A549 (cell line): ENCODE measurements around the gene SESN3. TPM values are rescaled to one million over a fixed set of nuclear protein-coding genes. Genes with fewer than 3 reads are reported as not detected.

Experiments used
- ATAC-seq, 2 experiments: fragments of 200-7000 bp in 1 of 2; fragments of >200 bp in 1 of 2; cut with Nextera tagmentation in 1 of 2; cut with Tn5 transposase in 1 of 2; 3 replicates each; pipeline versions ENCODE4 v1.8.0 to v1.9.1; 2018 to 2020; ENCODE audit warnings: mild to moderate bottlenecking in 1 of 2, moderate library complexity in 1 of 2
- CTCF ChIA-PET: fragments of 300-600 bp; sonication (Branson Sonifier 250); formaldehyde crosslinking; extraction: SDS; loops from one replicate; lab custom pipeline; 2021; ENCODE audit warnings: antibody characterized with exemption, inconsistent platforms; lab: Yijun Ruan, JAX
- POLR2A ChIA-PET: fragments of 350-600 bp; formaldehyde crosslinking; extraction: SDS; loops from one replicate; lab custom pipeline; 2021; ENCODE audit warnings: antibody characterized with exemption, inconsistent platforms; lab: Yijun Ruan, JAX
- DNase-seq, 2 experiments: peaks; one replicate each; pipeline versions ENCODE4 v3.0.0 to v3.0.0-alpha.2; 2011 to 2016; ENCODE audit warnings: low read depth in 1 of 2, low spot score in 1 of 2
- FAIRE-seq: peaks from 2 replicates; lab custom pipeline; 2011; peaks lifted over from hg19 to GRCh38; lab: Jason Lieb, UNC
- H3K27ac ChIP-seq, 2 experiments: fragments of >200 bp; sonication (Bioruptor Twin); formaldehyde crosslinking; 3 replicates each; pipeline ENCODE4 v1.5.1; 2016 to 2017
- H3K4me1 ChIP-seq: fragments of >200 bp; sonication (Bioruptor Twin); formaldehyde crosslinking; 3 replicates; pipeline ENCODE4 v1.6.1; 2016
- H3K4me2 ChIP-seq: fragments of >200 bp; sonication (Bioruptor Twin); formaldehyde crosslinking; 3 replicates; pipeline ENCODE4 v1.6.1; 2016
- H3K4me3 ChIP-seq: fragments of >200 bp; sonication (Bioruptor Twin); formaldehyde crosslinking; 3 replicates; pipeline ENCODE4 v1.5.1; 2016
- H3K9me3 ChIP-seq: fragments of >200 bp; sonication (Bioruptor Twin); formaldehyde crosslinking; 3 replicates; pipeline ENCODE4 v1.6.1; 2016
- CBX8 ChIP-seq: fragments of 200-600 bp; sonication (generic); IDR thresholded peaks from 2 replicates; pipeline ENCODE4 v1.6.1; 2016
- CTCF ChIP-seq: fragments of >200 bp; sonication (Bioruptor Twin); formaldehyde crosslinking; IDR thresholded peaks from 3 replicates; pipeline ENCODE4 v1.5.1; 2016
- EHMT2 ChIP-seq: fragments of 200-600 bp; sonication (generic); IDR thresholded peaks from 2 replicates; pipeline ENCODE4 v1.6.1; 2016; ENCODE audit warnings: antibody characterized with exemption, low read depth, mild to moderate bottlenecking, moderate library complexity
- EP300 ChIP-seq, 2 experiments: fragments of >200 bp; sonication (Bioruptor Twin); formaldehyde crosslinking; IDR thresholded peaks; 2 replicates in 1 of 2; 3 replicates in 1 of 2; pipeline ENCODE4 v1.6.1; 2016 to 2017
- ESRRA ChIP-seq: fragments of 150-350 bp; IDR thresholded peaks from 2 replicates; pipeline ENCODE4 v1.6.1; 2014; ENCODE audit warnings: mild to moderate bottlenecking, low read length, borderline replicate concordance
- FOXS1 ChIP-seq: fragments of 250-450 bp; sonication (Bioruptor Pico); IDR thresholded peaks from 2 replicates; pipeline ENCODE4 v1.5.0; 2020; ENCODE audit warnings: mild to moderate bottlenecking, moderate library complexity
- HEYL ChIP-seq: fragments of 250-450 bp; sonication (Bioruptor Pico); IDR thresholded peaks from 2 replicates; pipeline ENCODE4 v1.8.0; 2021; ENCODE audit warnings: mild to moderate bottlenecking, moderate library complexity
- HMGXB4 ChIP-seq: fragments of 250-450 bp; sonication (Bioruptor Pico); IDR thresholded peaks from 2 replicates; pipeline ENCODE4 v1.5.0; 2021; ENCODE audit warnings: mild to moderate bottlenecking, moderate library complexity, borderline replicate concordance
- JUN ChIP-seq, 2 experiments: fragments of >200 bp; sonication (Bioruptor Twin); formaldehyde crosslinking; IDR thresholded peaks; 2 replicates in 1 of 2; 3 replicates in 1 of 2; pipeline ENCODE4 v1.6.1; 2016 to 2017
- JUNB ChIP-seq: fragments of >200 bp; sonication (Bioruptor Twin); formaldehyde crosslinking; IDR thresholded peaks from 2 replicates; pipeline ENCODE4 v1.6.1; 2016
- MAX ChIP-seq: IDR thresholded peaks from 2 replicates; pipeline ENCODE4 v1.6.1; 2012
- MAZ ChIP-seq: fragments of 150-350 bp; IDR thresholded peaks from 2 replicates; pipeline ENCODE4 v1.6.1; 2014; ENCODE audit warnings: antibody characterized with exemption, low read depth, low read length, borderline replicate concordance
- NPAS2 ChIP-seq: fragments of 250-450 bp; sonication (Bioruptor Pico); IDR thresholded peaks from 2 replicates; pipeline ENCODE4 v1.8.0; 2022; ENCODE audit warnings: mild to moderate bottlenecking, moderate library complexity, borderline replicate concordance
- PBX3 ChIP-seq: IDR thresholded peaks from 2 replicates; pipeline ENCODE4 v1.6.1; 2012
- POLR2AphosphoS2 ChIP-seq: conservative IDR thresholded peaks from 2 replicates; pipeline ENCODE4 v1.6.1; 2012; ENCODE audit warnings: low read length, improper control_type of control experiment, inconsistent platforms
- RCOR1 ChIP-seq: fragments of 150-350 bp; IDR thresholded peaks from 2 replicates; pipeline ENCODE4 v1.6.1; 2014; ENCODE audit warnings: antibody characterized with exemption, low read length, low read depth
- REST ChIP-seq: fragments of 200-600 bp; sonication (generic); IDR thresholded peaks from 2 replicates; pipeline ENCODE4 v1.6.1; 2016; ENCODE audit warnings: antibody characterized with exemption, mild to moderate bottlenecking, moderate library complexity
- USF2 ChIP-seq: fragments of 450-650 bp; IDR thresholded peaks from 2 replicates; pipeline ENCODE4 v1.6.1; 2014; ENCODE audit warnings: antibody characterized with exemption
- WGBS: methylation state at CpG from one replicate; pipeline ENCODE4 v1.1.6; 2017; ENCODE audit errors: missing lambda C conversion rate; 5-methylcytosine and 5-hydroxymethylcytosine counted together
- polyA plus RNA-seq, 4 experiments: library from polyadenylated mRNA; depleted of rRNA in 3 of 4; stranded (reverse); fragments of >200 nt; fragmentation: RNase III in 1 of 4; extraction: RNeasy Plus Mini Kit Qiagen cat#74134 plus additional on column Dnase treatment in 1 of 4; gene quantifications; 2 replicates in 3 of 4; 3 replicates in 1 of 4; pipeline ENCODE4 v1.2.3, GENCODE V29; 2011 to 2017

Gene SESN3
- polyA plus RNA-seq, 2 of the 4 experiments (the other 2 are of a cell fraction), result 0.35 to 3.6 TPM

GRCh38 chr11:95165638-95166037 is 65.4 kb downstream of the SESN3 start (continued):
- TF ChIP-seq REST, result no peak
- TF ChIP-seq JUN (IDR thresholded peaks at IDR 0.05), result no peak
- TF ChIP-seq ESRRA, result no peak

GRCh38 chr11:95163106-95163505 is 67.9 kb downstream of the SESN3 start:
- no peaks in the 10 kb centered on the region for H3K4me1 ChIP-seq
- H3K4me2 ChIP-seq, result no peak overlapping the region
- ChIA-PET CTCF (interaction anchor here (1.9 to 2.6 kb wide), 2 partner anchors 9 to 11 kb away, joined by 10 read pairs; no protein-coding TSS in a partner anchor), POLR2A (no interaction called here)
- DNase-seq (no peak), ATAC-seq (no peak), FAIRE-seq (no peak)
- H3K9me3 ChIP-seq, result no peaks in the 10 kb centered on the region
- no peak for TF ChIP-seq MAZ
- no peak for TF ChIP-seq HMGXB4 (CRISPR knock-in tag)
- no peak for TF ChIP-seq RCOR1
- TF ChIP-seq FOXS1 (CRISPR knock-in tag), result no peak
- no peak for TF ChIP-seq NPAS2 (CRISPR knock-in tag)
- TF ChIP-seq CBX8, result no peak
- no peak for TF ChIP-seq EP300 (IDR thresholded peaks at IDR 0.05)
- no peak for TF ChIP-seq JUNB
- no peak for TF ChIP-seq HEYL (CRISPR knock-in tag)
- TF ChIP-seq CTCF, result no peak
- no peak for TF ChIP-seq USF2
- no peak for TF ChIP-seq POLR2AphosphoS2
- no peak for TF ChIP-seq JUN (IDR thresholded peaks at IDR 0.05)
- no peak for TF ChIP-seq PBX3
- TF ChIP-seq MAX, result no peak
- no peak for TF ChIP-seq EHMT2
- TF ChIP-seq, all 56 proteins: peak for 0
- WGBS, result 70% methylated on average over 4 of the region's 4 CpGs
- Histone ChIP-seq H3K4me3 (no peak overlapping the region), H3K27ac (no peak overlapping the region)
